ENCODE data around the gene TULP3.

The TULP3 gene

DNA sequence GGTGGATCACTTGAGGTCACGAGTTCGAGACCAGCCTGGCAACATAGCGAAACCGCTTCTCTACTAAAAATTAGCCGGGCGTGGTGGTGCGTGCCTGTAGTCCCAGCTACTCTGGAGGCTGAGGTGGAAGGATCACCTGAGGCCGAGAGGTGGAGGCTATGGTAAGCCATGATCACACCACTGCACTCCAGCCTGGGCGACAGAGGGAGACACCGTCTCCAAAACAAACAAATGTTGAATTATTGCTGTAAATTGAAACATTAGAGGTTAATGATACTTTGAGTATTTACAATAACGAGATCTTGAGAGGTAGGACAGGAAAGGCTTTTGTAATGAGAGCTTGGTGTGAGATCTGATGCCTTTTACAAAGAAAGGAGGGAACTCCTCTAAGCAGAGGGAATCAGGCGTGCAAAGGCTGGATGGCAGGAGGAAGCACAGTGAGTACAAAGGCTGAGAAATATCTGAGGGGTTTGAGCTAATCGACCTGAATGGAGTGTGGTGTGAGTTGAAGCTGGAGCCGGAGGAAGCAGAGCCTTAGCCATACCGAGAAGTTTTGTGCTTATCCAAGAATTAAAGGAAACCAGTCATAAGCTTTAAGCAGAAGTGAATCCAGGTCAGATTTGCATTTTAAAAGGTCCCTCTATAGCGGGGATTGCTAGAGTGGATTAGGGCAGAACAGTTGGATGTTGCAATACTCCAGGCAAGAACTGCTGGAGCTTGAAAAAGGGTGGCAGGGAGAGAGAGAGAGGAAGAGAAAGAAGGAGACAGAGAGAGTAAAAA lies 12.5 kb upstream of the TULP3 start:
- DNase-seq: no peak

GRCh38 chr12:2879853-2880252 lies 10.8 kb upstream of the TULP3 start:
- no peak for DNase-seq

- no peak for DNase-seq
Observed at GRCh38 chr12:2884810-2885209, 5.9 kb upstream of the TULP3 start.

DNA sequence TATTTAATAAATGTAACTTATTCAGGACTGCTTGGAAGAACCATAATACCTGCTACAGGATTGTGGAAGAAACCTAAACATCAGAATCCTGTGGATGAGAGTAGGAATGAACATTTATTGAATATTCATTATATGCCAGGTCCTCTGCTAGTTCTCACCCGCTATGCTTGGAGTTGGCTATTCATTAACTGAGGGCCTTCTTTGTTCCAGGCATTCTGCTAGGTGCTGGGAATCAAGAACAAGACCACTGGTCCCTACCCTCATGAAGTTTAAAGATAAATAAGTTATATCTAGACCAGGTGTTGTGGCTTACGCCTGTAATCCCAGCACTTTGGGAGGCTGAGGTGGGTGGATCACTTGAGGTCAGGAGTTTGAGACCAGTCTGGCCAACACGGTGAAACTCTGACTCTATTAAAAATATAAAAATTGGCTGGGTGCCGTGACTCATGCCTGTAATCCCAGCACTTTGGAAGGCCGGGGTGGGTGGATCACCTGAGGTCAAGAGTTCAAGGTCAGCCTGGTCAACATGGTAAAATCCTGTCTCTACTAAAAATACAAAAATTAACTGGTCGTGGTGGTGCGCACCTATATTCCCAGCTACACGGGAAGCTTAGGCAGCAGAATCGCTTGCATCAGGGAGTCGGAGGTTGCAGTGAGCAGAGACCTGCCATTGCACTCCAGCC lies 3.8 kb upstream of the TULP3 start:
- DNase-seq: no peak

- no peak for DNase-seq
Observed at GRCh38 chr12:2890001-2890387, 697 bp upstream of the TULP3 start.

DNA sequence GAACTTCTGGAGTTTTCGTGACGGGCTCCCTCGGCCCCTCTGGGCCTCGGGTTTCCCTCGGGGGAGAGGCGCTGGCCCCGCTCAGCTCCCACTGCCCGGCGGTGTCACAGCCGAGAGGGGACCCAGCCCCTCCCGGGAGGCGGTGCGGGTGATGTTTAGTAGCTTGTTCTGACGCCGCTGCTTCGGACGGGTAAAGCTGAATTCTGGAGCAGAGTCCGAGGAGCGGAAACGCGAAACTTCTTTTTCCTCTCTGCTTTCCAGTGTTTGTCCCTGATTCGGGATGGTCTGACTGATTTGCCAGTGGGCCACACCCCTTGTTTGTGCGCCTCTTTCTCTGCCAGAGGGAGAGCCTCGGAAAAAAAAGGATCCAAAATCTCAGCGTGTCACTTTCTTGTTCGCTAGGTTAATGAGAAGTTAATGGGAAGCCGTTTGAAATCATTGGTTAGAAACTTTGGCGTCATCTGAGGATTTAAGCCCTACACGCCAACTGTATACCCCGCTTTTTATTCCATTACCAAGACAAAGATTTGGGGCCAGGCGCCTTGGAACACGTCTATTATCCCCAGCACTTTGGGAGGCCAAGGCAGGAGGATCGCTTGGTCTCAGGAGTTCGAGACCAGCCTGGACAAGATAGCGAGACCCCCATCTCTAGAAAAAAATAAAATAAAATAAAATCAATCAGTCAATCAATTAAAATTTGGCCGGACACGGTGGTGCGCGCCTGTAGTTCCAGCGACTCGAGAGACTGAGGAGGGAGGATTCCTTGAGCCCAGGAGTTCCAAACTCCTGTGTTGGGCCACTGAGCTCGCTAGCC lies 756 bp downstream of the TULP3 start:
- DNase-seq: peak; percentile 78

GRCh38 chr12:2892246-2892645 lies 1.6 kb downstream of the TULP3 start:
- no peak for DNase-seq

- peak; percentile 34 for DNase-seq
Observed at GRCh38 chr12:2893007-2893406, 2.3 kb downstream of the TULP3 start.

DNA sequence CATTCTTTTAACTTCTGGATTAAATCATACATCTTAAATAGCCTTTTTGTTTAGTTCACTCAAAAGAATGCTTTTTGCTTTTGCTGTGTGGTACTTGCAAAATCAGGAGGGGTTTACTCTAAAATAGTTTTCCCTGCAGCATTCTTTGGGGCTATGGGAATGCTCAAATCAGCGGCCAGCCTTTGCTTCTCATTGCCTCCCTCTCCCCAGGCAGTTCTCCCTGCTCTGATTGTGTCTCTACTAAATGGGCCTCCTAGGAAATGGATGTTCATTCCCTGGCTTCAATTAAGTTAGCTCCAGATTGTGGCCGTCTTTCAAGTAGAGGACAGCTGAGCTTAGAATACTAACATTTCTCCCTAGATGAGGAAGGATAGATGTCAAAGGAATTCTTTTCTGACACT lies 4.4 kb downstream of the TULP3 start:
- no peak for DNase-seq

DNA sequence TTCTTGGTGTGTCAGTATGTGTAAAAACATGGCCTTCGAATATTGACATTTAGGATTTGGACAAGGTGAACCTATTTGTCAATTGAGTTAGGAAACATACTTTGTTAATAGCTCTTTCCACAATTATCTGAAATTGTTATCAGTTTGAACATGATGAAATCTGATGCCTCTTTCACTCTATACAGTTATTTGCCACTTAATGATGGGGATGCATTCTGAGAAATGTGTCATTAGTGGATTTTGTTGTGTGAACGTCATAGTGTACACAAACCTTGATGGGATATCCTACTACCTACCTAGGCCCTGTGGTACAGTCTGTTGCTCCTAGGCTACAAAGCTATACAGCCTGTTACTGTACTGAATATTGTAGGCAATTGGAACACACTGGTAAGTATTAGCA lies 4.8 kb downstream of the TULP3 start:
- DNase-seq: no peak

DNA sequence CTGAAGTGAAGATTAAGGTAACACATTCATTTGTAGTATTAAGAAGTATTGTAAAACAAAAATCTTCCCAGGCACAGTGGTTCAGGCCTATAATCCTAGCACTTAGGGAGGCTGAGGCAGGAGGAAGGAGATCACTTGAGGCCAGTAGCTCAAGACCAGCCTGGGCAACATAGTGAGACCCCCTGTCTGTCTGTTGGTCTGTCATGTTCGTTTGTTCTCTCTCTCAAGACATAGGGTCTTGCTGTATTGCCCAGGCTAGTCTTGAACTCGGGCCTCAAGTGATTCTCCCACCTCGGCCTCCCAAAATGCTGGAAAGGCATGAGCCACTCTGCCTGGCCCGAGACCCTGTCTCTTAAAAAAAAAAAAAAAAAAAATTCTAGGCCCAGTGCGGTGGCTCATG lies 6.7 kb downstream of the TULP3 start:
- no peak for DNase-seq

GRCh38 chr12:2900642-2901041 lies 10.0 kb downstream of the TULP3 start:
- DNase-seq: no peak

DNA sequence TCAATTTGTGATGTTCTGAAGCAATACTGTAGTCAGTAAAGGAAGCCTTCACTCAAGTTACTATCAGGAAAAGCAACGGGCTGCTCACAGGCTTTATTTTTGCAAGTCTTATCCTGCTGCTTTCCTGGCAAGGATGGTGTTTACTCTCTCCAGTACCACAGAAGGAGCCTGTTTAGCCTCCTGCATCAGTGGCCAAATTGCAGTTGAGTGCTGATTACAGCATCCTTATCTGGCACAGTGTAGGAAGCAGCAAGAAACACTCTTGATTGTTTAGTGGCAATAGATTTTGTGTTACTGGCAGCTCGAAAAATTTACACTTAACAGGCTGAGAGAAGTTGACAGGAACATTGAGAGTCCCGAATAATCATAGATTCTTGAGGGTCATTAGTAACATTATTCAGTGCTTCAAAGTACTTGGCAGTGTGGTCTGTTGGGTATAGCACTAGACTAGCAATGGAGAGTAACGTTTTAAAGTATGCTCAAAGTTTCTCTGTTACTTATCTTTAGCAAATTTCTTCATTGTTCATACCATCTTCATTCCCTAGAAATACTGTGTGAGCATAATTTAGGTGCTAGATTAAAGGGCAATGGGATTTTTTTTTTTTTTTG lies 11.7 kb downstream of the TULP3 start:
- no peak for DNase-seq

GRCh38 chr12:2904260-2904659 lies 13.6 kb downstream of the TULP3 start:
- DNase-seq: no peak

DNA sequence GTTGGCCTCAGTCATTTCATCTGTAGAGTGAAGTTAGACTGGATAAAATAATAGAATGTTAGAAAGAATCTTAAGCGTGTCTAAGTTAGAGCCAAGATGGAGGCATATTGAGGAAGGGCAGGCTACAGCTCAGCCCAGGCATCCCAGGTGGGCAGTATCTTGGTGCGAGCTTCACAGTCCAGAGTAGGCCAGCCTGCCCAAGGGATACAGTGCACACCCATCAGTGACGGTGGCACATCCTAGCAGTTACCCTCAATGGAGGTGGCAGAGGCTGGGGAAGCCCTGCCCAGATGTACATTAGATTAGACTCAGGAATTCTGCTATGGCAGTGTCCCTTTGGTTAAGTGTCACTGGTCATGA lies 21.5 kb downstream of the TULP3 start:
- DNase-seq: no peak

DNA sequence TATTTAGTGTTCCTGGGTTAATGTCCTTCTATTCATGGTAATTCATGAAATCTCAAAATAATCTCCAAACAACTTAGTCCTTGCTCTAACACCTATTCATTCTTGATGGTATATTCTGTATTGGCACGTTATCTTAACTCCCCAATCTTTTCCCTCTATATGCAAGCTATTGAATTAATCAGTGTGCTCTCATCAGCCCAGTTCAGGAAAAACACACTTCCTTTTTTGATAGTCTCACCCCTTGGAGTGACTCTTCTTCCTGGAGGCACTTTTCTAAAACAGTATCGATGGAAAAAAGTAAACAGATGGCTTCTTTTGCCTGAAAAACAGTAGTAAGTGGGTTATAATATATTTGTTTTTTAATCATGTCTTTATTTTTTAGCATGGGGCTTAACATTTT lies 28.6 kb downstream of the TULP3 start:
- no peak for DNase-seq

DNA sequence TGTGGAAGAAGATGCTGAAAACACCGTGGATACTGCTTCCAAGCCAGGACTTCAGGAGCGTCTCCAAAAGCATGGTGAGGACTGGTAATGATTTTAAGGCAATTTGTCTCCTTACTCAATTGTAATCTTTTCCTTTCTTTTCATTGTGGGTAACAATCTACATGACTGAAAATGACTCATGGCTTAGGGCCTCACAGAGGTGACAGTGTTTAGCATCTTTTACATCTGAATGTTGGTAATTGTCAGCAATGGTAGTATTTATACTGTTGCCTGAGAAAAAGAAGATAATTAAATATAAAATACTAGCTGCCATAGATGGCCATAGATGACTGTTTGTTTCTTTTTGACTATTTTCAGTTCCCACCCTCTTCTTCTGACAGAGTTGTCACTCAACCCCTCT lies 31.6 kb downstream of the TULP3 start:
- no peak for DNase-seq

DNA sequence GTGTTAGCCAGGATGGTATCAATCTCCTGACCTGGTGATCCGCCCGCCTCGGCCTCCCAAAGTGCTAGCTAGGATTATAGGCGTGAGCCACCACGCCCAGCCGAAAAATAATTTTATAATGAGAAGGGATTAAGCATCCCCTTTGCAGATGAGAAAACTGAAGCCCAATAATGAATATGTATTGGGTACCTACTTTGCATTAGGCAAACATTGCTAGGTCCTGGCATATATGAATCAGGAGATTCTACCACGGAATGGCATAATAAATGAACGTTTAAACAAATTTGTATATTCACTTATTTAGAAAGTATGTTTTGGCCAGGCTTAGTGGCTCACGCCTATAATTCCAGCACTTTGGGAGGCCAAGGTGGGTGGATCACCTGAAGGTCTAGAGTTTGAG lies 32.4 kb downstream of the TULP3 start:
- no peak for DNase-seq

DNA sequence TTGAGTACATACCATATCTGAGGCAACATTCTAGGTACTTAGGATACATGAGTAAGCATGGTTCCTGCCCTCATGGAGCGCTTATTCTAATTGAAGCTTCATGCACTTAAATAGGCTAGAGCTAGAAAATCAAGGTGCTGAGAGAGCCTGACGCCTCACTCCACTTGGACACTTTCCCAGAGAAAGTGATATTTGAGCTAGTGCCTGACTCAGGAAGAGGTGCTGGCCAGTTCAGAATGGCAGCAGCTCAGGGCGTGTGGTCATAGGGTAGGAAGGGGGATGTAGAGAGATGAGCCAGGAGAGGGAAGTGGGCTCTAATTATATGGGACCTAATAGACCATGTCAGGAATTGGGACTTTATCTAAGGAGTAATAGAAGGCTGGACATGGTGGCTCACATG lies 33.3 kb downstream of the TULP3 start:
- DNase-seq: no peak

- no peak for DNase-seq
Observed at GRCh38 chr12:2925322-2925995, 34.8 kb downstream of the TULP3 start.

GRCh38 chr12:2930865-2931264 lies 40.2 kb downstream of the TULP3 start:
- DNase-seq: no peak

DNA sequence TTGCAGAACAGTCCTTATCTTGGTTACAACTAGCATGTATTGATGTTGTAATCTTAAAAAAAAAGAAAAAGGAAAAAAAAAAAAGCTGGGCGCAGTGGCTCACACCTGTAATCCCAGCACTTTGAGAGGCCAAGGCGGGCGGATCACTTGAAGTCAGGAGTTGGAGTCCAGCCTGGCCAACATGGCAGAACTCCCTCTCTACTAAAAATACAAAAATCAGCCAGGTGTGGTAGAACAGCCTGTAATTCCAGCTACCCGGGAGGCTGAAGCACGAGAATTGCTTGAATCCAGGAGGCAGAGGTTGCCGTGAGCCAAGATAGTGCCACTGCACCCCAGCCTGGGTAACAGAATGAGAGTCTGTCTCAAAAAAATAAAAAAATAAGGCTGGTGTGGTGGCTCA lies 42.9 kb downstream of the TULP3 start:
- no peak for DNase-seq

DNA sequence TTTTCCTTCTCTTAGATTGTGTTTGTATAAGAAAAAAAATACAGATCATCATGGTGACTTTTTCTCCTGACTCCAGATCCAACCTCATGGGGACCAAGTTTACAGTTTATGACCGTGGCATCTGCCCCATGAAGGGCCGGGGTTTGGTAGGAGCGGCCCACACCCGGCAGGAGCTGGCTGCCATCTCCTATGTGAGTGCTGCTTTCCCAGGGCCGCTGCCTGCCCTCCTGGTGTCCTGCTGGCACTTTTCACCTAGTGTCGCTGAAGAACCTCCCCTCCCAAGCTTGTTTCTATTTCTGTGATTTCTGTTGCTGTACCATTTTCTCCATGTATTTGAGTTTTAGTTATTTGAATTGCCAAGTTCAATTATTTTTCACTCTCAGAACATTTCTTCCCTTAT lies 43.7 kb downstream of the TULP3 start:
- DNase-seq: no peak
